ENCODE data around the gene DSCAM.

GRCh38 chr21:40850071-40850470, 3.1 kb upstream of the DSCAM start:
- TF ChIP-seq CTCF (conservative IDR thresholded peaks at IDR 0.05; ENCODE audit: low read depth in 2 of 2) (no peak), JUNB (IDR thresholded peaks at IDR 0.05; ENCODE audit: unreplicated experiment) (no peak), EZH2 (IDR thresholded peaks at IDR 0.05; ENCODE audit: low read depth, unreplicated experiment) (no peak), ETS1 (IDR thresholded peaks at IDR 0.05) (no peak), REST (IDR thresholded peaks at IDR 0.05; ENCODE audit: unreplicated experiment) (no peak), POLR2AphosphoS5 (IDR thresholded peaks at IDR 0.05; ENCODE audit: low read depth) (no peak), EZH2phosphoT487 (IDR thresholded peaks at IDR 0.05; ENCODE audit: unreplicated experiment) (no peak), STAT1 (IDR thresholded peaks at IDR 0.05; ENCODE audit: unreplicated experiment) (no peak), CREB1 (CRISPR knock-in tag; IDR thresholded peaks at IDR 0.05; ENCODE audit: low read depth) (no peak), ZNF114 (CRISPR knock-in tag; IDR thresholded peaks at IDR 0.05) (no peak), ZNF331 (CRISPR knock-in tag; IDR thresholded peaks at IDR 0.05; ENCODE audit: low read depth) (no peak), NANOG (IDR thresholded peaks at IDR 0.05; ENCODE audit: borderline replicate concordance) (no peak)

All from GM23338 (cell line).